Neural cell (in vitro differentiated cells): ENCODE measurements around the gene FJX1. TPM values are rescaled to one million over a fixed set of nuclear protein-coding genes. Genes with fewer than 3 reads are reported as not detected.

Experiments
- H2AFZ ChIP-seq: fragments of 200-600, 300-800 bp; sonication (generic), shearing (Covaris generic); 2 replicates; pipeline ENCODE4 v1.6.0; 2014; ENCODE audit warnings: low read depth, mild to moderate bottlenecking, antibody characterized with exemption, low read length, moderate library complexity
- H3F3A ChIP-seq: fragments of 200-600 bp; shearing (Covaris generic); 2 replicates; pipeline ENCODE4 v1.6.1; 2016; ENCODE audit warnings: mild to moderate bottlenecking, moderate library complexity, mixed read lengths, antibody characterized with exemption, low read length; ENCODE audit not compliant: insufficient read depth, poor library complexity, severe bottlenecking
- H3K27ac ChIP-seq: fragments of 200-600, 300-800 bp; sonication (generic), shearing (Covaris generic); 2 replicates; pipeline ENCODE4 v1.5.1; 2014; ENCODE audit warnings: mild to moderate bottlenecking, low read length, moderate library complexity
- H3K27me3 ChIP-seq: fragments of 300-800, 200-600 bp; sonication (generic), shearing (Covaris generic); 2 replicates; pipeline ENCODE4 v1.6.0; 2014; ENCODE audit warnings: mild to moderate bottlenecking, low read depth, low read length, moderate library complexity; ENCODE audit not compliant: insufficient read depth
- H3K36me3 ChIP-seq: fragments of 300-800, 200-600 bp; sonication (generic), shearing (Covaris generic); 2 replicates; pipeline ENCODE4 v1.5.1; 2014; ENCODE audit warnings: mild to moderate bottlenecking, antibody characterized with exemption, low read length, moderate library complexity; ENCODE audit not compliant: insufficient read depth
- H3K4me2 ChIP-seq: fragments of 300-800, 200-600 bp; sonication (generic), shearing (Covaris generic); 2 replicates; pipeline ENCODE4 v1.6.0; 2014; ENCODE audit warnings: mild to moderate bottlenecking, low read length
- H3K4me3 ChIP-seq: fragments of 300-800, 200-600 bp; sonication (generic), shearing (Covaris generic); 2 replicates; pipeline ENCODE4 v1.5.1; 2014; ENCODE audit warnings: mild to moderate bottlenecking, low read length, moderate library complexity
- H3K79me2 ChIP-seq: fragments of 200-600 bp; shearing (Covaris generic); replicated peaks from 2 replicates; pipeline ENCODE4 v1.6.0; 2014; ENCODE audit warnings: mild to moderate bottlenecking, low read length, moderate library complexity; ENCODE audit not compliant: insufficient read depth
- H3K9ac ChIP-seq: fragments of 300-800, 200-600 bp; sonication (generic), shearing (Covaris generic); 2 replicates; pipeline ENCODE4 v1.6.1; 2016; ENCODE audit warnings: mild to moderate bottlenecking, low read length, mixed read lengths
- H3K9me2 ChIP-seq: fragments of 200-600 bp; shearing (Covaris generic); 2 replicates; pipeline ENCODE4 v1.6.1; 2016; ENCODE audit warnings: mild to moderate bottlenecking, low read length, mixed read lengths; ENCODE audit not compliant: insufficient read depth
- H3K9me3 ChIP-seq: fragments of 200-600, 300-800 bp; sonication (generic), shearing (Covaris generic); 2 replicates; pipeline ENCODE4 v1.6.1; 2016; ENCODE audit warnings: mild to moderate bottlenecking, mixed run types, low read length, moderate library complexity, mixed read lengths
- H4K20me1 ChIP-seq: fragments of 200-600 bp; shearing (Covaris generic); 2 replicates; pipeline ENCODE4 v1.6.1; 2016; ENCODE audit warnings: mild to moderate bottlenecking, mixed run types; ENCODE audit not compliant: insufficient read depth
- EP300 ChIP-seq: fragments of 450-650 bp; conservative IDR thresholded peaks from 2 replicates; pipeline ENCODE4 v1.6.1; 2014; ENCODE audit warnings: antibody characterized with exemption, mild to moderate bottlenecking, moderate library complexity; ENCODE audit not compliant: poor library complexity, severe bottlenecking
- EZH2 ChIP-seq: fragments of 200-600, 300-800 bp; shearing (Covaris generic), sonication (generic); IDR thresholded peaks from 2 replicates; pipeline ENCODE4 v1.6.1; 2014; ENCODE audit warnings: antibody characterized with exemption, low read length, borderline replicate concordance, mild to moderate bottlenecking; ENCODE audit not compliant: insufficient read depth, poor library complexity, severe bottlenecking
- MXI1 ChIP-seq: fragments of 450-650 bp; conservative IDR thresholded peaks from 2 replicates; pipeline ENCODE4 v1.6.1; 2014; ENCODE audit warnings: antibody characterized with exemption, mild to moderate bottlenecking; ENCODE audit not compliant: poor library complexity, severe bottlenecking
- POLR2AphosphoS5 ChIP-seq: IDR thresholded peaks from 2 replicates; pipeline ENCODE4 v1.6.1; 2012
- RAD21 ChIP-seq: fragments of 450-650 bp; conservative IDR thresholded peaks from 2 replicates; pipeline ENCODE4 v1.6.1; 2014; ENCODE audit warnings: antibody characterized with exemption, mild to moderate bottlenecking, moderate library complexity
- SMC3 ChIP-seq: fragments of 450-650 bp; conservative IDR thresholded peaks from 2 replicates; pipeline ENCODE4 v1.6.1; 2014; ENCODE audit warnings: antibody characterized with exemption, mild to moderate bottlenecking, moderate library complexity; ENCODE audit not compliant: poor library complexity
- TAF1 ChIP-seq: IDR thresholded peaks from 2 replicates; pipeline ENCODE4 v1.6.1; 2012; ENCODE audit warnings: low read depth
- polyA plus RNA-seq: library from polyadenylated mRNA; depleted of rRNA; stranded (reverse); fragments of >200 nt; gene quantifications from 2 replicates; pipeline ENCODE4 v1.2.3, GENCODE V29; 2014
- TF ChIP-seq, protein P1 (sequence below): fragments of 450-650 bp; IDR thresholded peaks from 2 replicates; pipeline ENCODE4 v1.5.1; 2014; ENCODE audit warnings: antibody characterized with exemption, mild to moderate bottlenecking, moderate library complexity; ENCODE audit not compliant: poor library complexity, severe bottlenecking
- TF ChIP-seq, protein P2 (sequence below): IDR thresholded peaks from 2 replicates; pipeline ENCODE4 v1.6.1; 2012; ENCODE audit warnings: borderline replicate concordance

FJX1 gene
- polyA plus RNA-seq, 1 donor from 2014 or later: 56.3 TPM

DNA sequence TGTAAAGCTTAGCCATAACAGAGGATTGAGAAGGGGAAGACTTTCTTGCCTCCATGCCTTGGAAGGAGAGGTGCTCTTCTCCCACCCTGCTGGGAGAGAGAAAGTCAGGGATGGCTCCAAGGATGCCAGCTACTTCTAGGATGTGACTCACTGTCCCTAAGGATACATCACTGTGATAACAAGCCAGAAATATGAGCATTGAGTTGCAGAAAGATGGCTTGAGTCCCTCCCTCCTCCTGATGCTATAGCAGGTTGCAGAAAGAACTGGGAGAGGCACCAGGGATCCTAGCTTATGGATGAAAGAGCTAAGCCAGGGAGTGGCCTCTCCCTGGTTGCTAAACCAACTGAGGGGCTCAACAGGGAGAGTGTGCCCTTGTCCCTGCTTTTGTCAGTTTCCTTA lies 27.8 kb upstream of the FJX1 start:
- Histone ChIP-seq H3K36me3 (no peaks in the 10 kb centered on the region), H3K4me2 (no peak overlapping the region), H3K27ac (no peak overlapping the region), H3K79me2 (no peaks in the 10 kb centered on the region), H3K9me2 (no peaks in the 10 kb centered on the region), H3K4me3 (no peak overlapping the region), H2AFZ (no peak overlapping the region), H4K20me1 (no peaks in the 10 kb centered on the region), H3K9me3 (no peaks in the 10 kb centered on the region), H3K9ac (no peak overlapping the region), H3K27me3 (no peaks in the 10 kb centered on the region), H3F3A (no peaks in the 10 kb centered on the region)
- TF ChIP-seq, protein P1, sequence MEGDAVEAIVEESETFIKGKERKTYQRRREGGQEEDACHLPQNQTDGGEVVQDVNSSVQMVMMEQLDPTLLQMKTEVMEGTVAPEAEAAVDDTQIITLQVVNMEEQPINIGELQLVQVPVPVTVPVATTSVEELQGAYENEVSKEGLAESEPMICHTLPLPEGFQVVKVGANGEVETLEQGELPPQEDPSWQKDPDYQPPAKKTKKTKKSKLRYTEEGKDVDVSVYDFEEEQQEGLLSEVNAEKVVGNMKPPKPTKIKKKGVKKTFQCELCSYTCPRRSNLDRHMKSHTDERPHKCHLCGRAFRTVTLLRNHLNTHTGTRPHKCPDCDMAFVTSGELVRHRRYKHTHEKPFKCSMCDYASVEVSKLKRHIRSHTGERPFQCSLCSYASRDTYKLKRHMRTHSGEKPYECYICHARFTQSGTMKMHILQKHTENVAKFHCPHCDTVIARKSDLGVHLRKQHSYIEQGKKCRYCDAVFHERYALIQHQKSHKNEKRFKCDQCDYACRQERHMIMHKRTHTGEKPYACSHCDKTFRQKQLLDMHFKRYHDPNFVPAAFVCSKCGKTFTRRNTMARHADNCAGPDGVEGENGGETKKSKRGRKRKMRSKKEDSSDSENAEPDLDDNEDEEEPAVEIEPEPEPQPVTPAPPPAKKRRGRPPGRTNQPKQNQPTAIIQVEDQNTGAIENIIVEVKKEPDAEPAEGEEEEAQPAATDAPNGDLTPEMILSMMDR: no peak
- TF ChIP-seq, protein P2, sequence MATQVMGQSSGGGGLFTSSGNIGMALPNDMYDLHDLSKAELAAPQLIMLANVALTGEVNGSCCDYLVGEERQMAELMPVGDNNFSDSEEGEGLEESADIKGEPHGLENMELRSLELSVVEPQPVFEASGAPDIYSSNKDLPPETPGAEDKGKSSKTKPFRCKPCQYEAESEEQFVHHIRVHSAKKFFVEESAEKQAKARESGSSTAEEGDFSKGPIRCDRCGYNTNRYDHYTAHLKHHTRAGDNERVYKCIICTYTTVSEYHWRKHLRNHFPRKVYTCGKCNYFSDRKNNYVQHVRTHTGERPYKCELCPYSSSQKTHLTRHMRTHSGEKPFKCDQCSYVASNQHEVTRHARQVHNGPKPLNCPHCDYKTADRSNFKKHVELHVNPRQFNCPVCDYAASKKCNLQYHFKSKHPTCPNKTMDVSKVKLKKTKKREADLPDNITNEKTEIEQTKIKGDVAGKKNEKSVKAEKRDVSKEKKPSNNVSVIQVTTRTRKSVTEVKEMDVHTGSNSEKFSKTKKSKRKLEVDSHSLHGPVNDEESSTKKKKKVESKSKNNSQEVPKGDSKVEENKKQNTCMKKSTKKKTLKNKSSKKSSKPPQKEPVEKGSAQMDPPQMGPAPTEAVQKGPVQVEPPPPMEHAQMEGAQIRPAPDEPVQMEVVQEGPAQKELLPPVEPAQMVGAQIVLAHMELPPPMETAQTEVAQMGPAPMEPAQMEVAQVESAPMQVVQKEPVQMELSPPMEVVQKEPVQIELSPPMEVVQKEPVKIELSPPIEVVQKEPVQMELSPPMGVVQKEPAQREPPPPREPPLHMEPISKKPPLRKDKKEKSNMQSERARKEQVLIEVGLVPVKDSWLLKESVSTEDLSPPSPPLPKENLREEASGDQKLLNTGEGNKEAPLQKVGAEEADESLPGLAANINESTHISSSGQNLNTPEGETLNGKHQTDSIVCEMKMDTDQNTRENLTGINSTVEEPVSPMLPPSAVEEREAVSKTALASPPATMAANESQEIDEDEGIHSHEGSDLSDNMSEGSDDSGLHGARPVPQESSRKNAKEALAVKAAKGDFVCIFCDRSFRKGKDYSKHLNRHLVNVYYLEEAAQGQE: no peak
- TF ChIP-seq TAF1 (no peak), RAD21 (no peak), POLR2AphosphoS5 (no peak), EZH2 (no peak), MXI1 (no peak), SMC3 (no peak), EP300 (no peak)

DNA sequence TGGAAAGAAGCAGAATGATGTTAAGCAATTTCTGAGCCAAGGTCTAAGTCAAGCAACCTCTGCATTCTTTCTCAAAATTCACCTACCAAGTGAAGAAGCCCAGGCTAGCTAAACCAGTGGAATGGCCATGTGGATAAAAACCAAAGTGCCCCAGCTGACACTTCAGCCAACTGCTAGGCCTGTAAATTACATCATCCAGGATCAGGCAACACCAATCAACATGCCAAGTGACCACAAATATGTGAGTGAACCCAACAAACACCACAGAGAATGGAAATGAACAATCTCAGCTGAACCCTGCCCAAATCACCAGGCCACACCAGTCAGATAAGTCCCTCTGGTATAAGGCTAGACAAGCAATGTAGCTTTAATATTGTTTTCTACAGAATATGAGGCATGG lies 25.1 kb upstream of the FJX1 start:
- TF ChIP-seq MXI1 (no peak), RAD21 (no peak), EZH2 (no peak), POLR2AphosphoS5 (no peak), SMC3 (no peak)
- TF ChIP-seq, protein P1: no peak

More for the DNA sequence above, 25.1 kb upstream of the FJX1 start:
- H3K27ac ChIP-seq: no peak overlapping the region
- H3K9me3 ChIP-seq: no peaks in the 10 kb centered on the region
- no peak overlapping the region for H3K4me2 ChIP-seq
- no peaks in the 10 kb centered on the region for H3K27me3 ChIP-seq
- no peaks in the 10 kb centered on the region for H3K36me3 ChIP-seq
- H2AFZ ChIP-seq: no peak overlapping the region
- H3K79me2 ChIP-seq: no peaks in the 10 kb centered on the region
- H3K4me3 ChIP-seq: no peak overlapping the region
- no peaks in the 10 kb centered on the region for H3F3A ChIP-seq
- H3K9ac ChIP-seq: no peak overlapping the region
- no peaks in the 10 kb centered on the region for H4K20me1 ChIP-seq
- no peaks in the 10 kb centered on the region for H3K9me2 ChIP-seq
